Gastrocnemius medialis (tissue), 4 donors: ENCODE data around the gene MAP2K5.

ENCODE experiments used
- POLR2A ChIP-seq, 2 donors: fragments of 450-650 bp; IDR thresholded peaks; one replicate each; pipeline ENCODE4 v1.6.1; 2017; ENCODE audit warnings: antibody characterized with exemption in 2 of 2, mild to moderate bottlenecking in 2 of 2, moderate library complexity in 2 of 2
- TF ChIP-seq, protein P1 (sequence below), 5 experiments: fragments of 450-650 bp in 3 of 5; fragments of 200-600 bp in 2 of 5; sonication (generic) in 2 of 5; IDR thresholded peaks in 4 of 5; conservative IDR thresholded peaks in 1 of 5; 1 replicate in 4 of 5; 2 replicates in 1 of 5; pipeline ENCODE4 v1.5.1; 2016 to 2019; ENCODE audit warnings: antibody characterized with exemption in 5 of 5, mild to moderate bottlenecking in 3 of 5, moderate library complexity in 3 of 5

DNA sequence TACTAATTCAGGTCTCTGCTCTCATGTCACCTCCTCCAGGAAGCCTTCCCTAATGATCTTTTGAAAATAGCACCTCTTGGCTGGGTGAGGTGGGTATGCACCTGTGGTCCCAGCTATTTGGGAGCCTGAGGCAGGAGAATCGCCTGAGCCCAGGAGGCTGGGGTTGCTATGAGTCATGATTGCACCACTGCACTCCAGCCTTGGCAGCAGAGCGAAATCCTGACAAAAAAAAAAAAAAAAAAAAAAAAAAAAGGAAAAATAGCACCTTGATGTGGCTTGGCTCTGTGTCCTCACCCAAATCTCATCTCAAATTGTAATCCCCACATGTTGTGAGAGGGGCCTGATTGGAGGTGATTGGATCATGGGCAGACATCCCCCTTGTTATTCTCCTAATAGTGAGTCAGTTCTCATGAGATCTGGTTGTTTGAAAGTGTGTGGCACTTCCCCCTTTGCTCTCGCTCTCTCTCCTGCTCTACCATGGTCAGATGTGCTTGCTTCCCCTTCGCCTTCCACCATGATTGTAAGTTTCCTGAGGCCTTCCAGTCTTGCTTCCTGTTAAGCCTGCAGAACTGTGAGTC lies 308.6 kb downstream of the MAP2K5 start:
- TF ChIP-seq, protein P1, sequence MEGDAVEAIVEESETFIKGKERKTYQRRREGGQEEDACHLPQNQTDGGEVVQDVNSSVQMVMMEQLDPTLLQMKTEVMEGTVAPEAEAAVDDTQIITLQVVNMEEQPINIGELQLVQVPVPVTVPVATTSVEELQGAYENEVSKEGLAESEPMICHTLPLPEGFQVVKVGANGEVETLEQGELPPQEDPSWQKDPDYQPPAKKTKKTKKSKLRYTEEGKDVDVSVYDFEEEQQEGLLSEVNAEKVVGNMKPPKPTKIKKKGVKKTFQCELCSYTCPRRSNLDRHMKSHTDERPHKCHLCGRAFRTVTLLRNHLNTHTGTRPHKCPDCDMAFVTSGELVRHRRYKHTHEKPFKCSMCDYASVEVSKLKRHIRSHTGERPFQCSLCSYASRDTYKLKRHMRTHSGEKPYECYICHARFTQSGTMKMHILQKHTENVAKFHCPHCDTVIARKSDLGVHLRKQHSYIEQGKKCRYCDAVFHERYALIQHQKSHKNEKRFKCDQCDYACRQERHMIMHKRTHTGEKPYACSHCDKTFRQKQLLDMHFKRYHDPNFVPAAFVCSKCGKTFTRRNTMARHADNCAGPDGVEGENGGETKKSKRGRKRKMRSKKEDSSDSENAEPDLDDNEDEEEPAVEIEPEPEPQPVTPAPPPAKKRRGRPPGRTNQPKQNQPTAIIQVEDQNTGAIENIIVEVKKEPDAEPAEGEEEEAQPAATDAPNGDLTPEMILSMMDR (IDR thresholded peaks at IDR 0.05 in 4 of 5, conservative IDR thresholded peaks at IDR 0.05 in 1 of 5) = no peak
- no peak for TF ChIP-seq POLR2A (IDR thresholded peaks at IDR 0.05)
